22Rv1 (cell line): Measurements from ENCODE around the gene DTYMK.

Source experiments
- H3K27ac ChIP-seq: fragments of 450-650 bp; 2 replicates; pipeline ENCODE4 v1.5.1; 2017
- ZFX ChIP-seq: fragments of 450-650 bp; IDR thresholded peaks from 2 replicates; pipeline ENCODE4 v1.6.1; 2017; ENCODE audit warnings: antibody characterized with exemption, borderline replicate concordance
- TF ChIP-seq, protein P1 (sequence below): fragments of 450-650 bp; IDR thresholded peaks from 2 replicates; pipeline ENCODE4 v1.5.1; 2017; ENCODE audit warnings: mild to moderate bottlenecking

DTYMK gene

DNA sequence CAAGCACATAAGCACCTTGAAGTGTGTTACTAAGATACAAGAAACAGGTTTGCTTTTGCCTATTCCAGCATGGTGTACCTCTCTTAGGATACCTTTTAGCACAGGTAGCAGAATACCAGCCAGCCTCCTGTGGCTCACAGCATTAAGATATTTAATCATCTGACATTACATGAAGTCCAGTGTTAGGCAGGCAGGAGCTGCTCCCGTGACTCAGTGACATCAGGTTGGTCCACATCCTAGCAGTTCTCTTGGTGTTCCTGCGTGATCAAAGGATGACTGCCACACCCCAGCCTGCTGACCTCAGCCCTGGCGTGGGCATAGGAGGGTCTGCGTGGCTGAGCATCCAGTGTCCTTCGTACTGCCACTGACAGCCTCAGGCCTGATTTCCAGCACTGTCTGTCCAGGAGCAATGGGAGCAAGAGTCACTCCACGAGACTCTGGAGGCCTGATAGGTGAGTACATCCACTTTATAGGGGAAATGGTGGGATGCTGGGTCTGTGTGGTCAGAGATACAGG, 3.6 kb upstream of the DTYMK start:
- H3K27ac ChIP-seq: no peak overlapping the region
- no peak for TF ChIP-seq ZFX
- TF ChIP-seq, protein P1, sequence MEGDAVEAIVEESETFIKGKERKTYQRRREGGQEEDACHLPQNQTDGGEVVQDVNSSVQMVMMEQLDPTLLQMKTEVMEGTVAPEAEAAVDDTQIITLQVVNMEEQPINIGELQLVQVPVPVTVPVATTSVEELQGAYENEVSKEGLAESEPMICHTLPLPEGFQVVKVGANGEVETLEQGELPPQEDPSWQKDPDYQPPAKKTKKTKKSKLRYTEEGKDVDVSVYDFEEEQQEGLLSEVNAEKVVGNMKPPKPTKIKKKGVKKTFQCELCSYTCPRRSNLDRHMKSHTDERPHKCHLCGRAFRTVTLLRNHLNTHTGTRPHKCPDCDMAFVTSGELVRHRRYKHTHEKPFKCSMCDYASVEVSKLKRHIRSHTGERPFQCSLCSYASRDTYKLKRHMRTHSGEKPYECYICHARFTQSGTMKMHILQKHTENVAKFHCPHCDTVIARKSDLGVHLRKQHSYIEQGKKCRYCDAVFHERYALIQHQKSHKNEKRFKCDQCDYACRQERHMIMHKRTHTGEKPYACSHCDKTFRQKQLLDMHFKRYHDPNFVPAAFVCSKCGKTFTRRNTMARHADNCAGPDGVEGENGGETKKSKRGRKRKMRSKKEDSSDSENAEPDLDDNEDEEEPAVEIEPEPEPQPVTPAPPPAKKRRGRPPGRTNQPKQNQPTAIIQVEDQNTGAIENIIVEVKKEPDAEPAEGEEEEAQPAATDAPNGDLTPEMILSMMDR: no peak

DNA sequence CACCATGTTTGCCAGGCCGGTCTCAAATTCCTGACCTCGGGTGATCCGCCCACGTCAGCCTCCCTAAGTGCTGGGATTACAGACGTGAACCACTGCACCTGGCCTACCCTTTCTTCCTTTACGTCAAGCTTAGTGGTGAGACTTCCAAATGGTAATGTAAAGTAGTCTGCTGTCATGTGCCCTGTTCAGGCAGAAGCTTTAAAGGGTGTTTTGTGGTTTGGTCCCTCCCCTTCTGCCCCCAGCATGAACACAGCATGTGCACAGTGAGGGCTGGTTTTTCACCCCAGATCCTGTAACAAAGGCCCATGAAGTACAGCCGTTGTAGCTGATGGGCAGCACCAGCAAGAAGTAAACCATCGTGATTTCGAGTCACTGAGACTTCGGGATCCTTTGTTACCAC, 2.7 kb upstream of the DTYMK start:
- H3K27ac ChIP-seq: no peak overlapping the region
- no peak for TF ChIP-seq ZFX
- TF ChIP-seq, protein P1: no peak

DNA sequence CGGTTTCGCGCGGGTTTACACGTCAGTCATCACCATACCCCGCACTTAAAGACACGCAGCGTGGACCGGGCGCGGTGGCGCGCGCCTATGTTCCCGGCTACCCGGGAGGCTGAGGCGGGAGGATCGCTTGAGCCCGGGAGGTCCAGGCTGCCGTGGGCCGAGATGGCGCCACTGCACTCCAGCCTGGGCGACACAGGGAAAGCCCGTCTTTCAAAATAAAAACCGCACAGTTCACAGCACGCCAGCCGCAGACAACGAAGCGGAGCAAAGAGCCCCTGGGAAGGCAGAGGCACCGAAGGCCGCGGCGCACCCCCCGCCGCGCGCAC, 328 bp downstream of the DTYMK start:
- no peak for TF ChIP-seq ZFX
- TF ChIP-seq, protein P1: no peak
- H3K27ac ChIP-seq: peak overlapping the region; percentile 90

- TF ChIP-seq, protein P1: no peak
- no peak for TF ChIP-seq ZFX
- no peak overlapping the region for H3K27ac ChIP-seq
Observed at GRCh38 chr2:241680827-241681599, 5.6 kb downstream of the DTYMK start.

- TF ChIP-seq ZFX: no peak
- TF ChIP-seq, protein P1: no peak
- H3K27ac ChIP-seq: no peak overlapping the region
Observed at GRCh38 chr2:241680044-241680443, 6.6 kb downstream of the DTYMK start.

DNA sequence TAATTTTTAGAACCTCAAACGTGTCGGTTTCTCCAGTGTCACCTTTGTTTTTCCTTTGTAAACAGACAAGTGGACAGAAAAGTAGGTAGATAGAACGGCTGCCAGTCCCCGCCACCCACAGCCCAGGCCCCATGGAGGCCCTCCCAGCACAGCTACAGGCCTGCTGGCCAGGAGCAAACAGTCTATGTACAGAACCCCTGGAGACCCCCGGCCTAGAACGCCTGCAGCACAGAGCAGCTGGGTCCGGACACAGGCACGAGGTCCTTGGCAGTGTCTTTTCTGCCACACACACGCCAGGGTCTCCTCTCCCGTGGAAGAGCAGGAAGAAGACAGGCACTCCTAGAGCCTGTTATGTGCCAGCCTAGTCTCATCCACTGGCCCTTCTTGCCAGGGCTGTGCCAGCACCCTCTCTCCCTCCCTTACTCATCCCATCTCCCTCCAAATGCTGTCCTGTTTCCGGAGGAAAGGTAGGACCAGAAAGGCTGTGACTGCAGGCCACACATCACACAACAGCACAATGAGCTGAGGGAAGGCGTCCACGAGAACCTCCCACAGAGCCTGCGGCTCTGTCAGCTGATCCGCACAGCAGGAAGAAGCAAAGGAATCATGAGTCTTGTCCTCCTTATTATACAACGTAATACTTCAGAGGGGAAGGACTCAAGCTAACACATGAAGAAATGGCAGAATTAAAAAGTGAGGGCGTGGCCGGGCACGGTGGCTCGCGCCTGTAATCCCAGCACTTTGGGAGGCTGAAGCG, 7.7 kb downstream of the DTYMK start:
- H3K27ac ChIP-seq: no peak overlapping the region
- no peak for TF ChIP-seq ZFX
- TF ChIP-seq, protein P1: no peak

DNA sequence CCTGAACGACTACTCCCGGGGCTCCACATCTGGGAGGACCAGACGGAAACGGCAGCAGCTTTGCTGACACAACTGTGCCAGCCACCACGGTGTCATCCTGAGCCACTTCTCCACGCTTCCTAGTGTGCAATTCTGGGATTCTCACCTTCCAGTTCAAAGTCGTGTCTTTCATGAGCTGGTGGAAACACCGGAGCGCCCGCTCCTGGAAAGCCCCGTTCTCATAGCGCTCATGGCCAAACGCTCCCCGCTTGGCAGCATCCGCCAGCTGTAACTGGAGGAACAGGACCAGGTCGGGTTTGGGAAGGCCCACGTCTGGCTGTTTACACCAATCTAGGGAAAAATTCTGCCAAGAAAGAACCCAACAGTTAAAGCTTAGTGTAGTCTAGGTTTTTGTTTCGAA, 8.3 kb downstream of the DTYMK start:
- TF ChIP-seq, protein P1: no peak
- TF ChIP-seq ZFX: no peak
- no peak overlapping the region for H3K27ac ChIP-seq
